DMS153 treated with DMSO at 0.1 percent for 48 hours (cell line): Measurements from ENCODE around the gene PFDN2.

Experiments used
- DNase-seq: peaks from one replicate; lab custom pipeline; 2025; ENCODE audit not compliant: unreplicated experiment; lab: John Stamatoyannopoulos, UW

PFDN2 gene

GRCh38 chr1:161061419-161061818 is 56.4 kb downstream of the PFDN2 start:
- DNase-seq = no peak

- no peak for DNase-seq
Measured at GRCh38 chr1:161059293-161059692, 58.5 kb downstream of the PFDN2 start.

- no peak for DNase-seq
Measured at GRCh38 chr1:161054805-161055204, 63.0 kb downstream of the PFDN2 start.

GRCh38 chr1:161054232-161054631 is 63.6 kb downstream of the PFDN2 start:
- no peak for DNase-seq

GRCh38 chr1:161052899-161053298 is 64.9 kb downstream of the PFDN2 start:
- no peak for DNase-seq

GRCh38 chr1:161051219-161051618 is 66.6 kb downstream of the PFDN2 start:
- no peak for DNase-seq
